ENCODE results near the gene EWSR1.
"Not testable (repeated sequence)": the region's sequence is repeated elsewhere in the genome, so short reads cannot be mapped to it uniquely, and the experiment has no call there.

EWSR1 gene

GRCh38 chr22:29247891-29248290, 20.2 kb upstream of the EWSR1 start:
- not testable (repeated sequence) for DNase-seq

- DNase-seq = no peak
These were observed 16.8 kb upstream of the EWSR1 start for GRCh38 chr22:29251265-29251664.

GRCh38 chr22:29251981-29252911, 15.8 kb upstream of the EWSR1 start:
- no peak for DNase-seq

GRCh38 chr22:29253561-29254285, 14.3 kb upstream of the EWSR1 start:
- DNase-seq = no peak

GRCh38 chr22:29254286-29254660, 13.8 kb upstream of the EWSR1 start:
- DNase-seq = no peak

- no peak for DNase-seq
These were observed 12.9 kb upstream of the EWSR1 start for GRCh38 chr22:29255064-29255621.

GRCh38 chr22:29256606-29257325, 11.3 kb upstream of the EWSR1 start:
- no peak for DNase-seq

- DNase-seq = no peak
These were observed 10.3 kb upstream of the EWSR1 start for GRCh38 chr22:29257751-29258181.

- no peak for DNase-seq
These were observed 9.4 kb upstream of the EWSR1 start for GRCh38 chr22:29258407-29259252.

- no peak for DNase-seq
These were observed 8.7 kb upstream of the EWSR1 start for GRCh38 chr22:29259253-29259899.

GRCh38 chr22:29260031-29260560, 8.0 kb upstream of the EWSR1 start:
- DNase-seq = no peak

GRCh38 chr22:29260601-29261315, 7.3 kb upstream of the EWSR1 start:
- DNase-seq = no peak

GRCh38 chr22:29263791-29264276, 4.2 kb upstream of the EWSR1 start:
- DNase-seq = no peak

- no peak for DNase-seq
These were observed 2.8 kb upstream of the EWSR1 start for GRCh38 chr22:29265305-29265704.

- no peak for DNase-seq
These were observed 2.1 kb upstream of the EWSR1 start for GRCh38 chr22:29265929-29266328.

GRCh38 chr22:29266564-29267461, 1.3 kb upstream of the EWSR1 start:
- DNase-seq = no peak

GRCh38 chr22:29267462-29267857, 608 bp upstream of the EWSR1 start:
- no peak for DNase-seq

- peak; percentile 36 for DNase-seq
These were observed 602 bp downstream of the EWSR1 start for GRCh38 chr22:29268511-29269229.

- no peak for DNase-seq
These were observed 1.1 kb downstream of the EWSR1 start for GRCh38 chr22:29269230-29269604.
